Left ventricle myocardium inferior (tissue), 1 donor: ENCODE results near the gene RSAD1. TPM values are rescaled to one million over a fixed set of nuclear protein-coding genes. Genes with fewer than 3 reads are reported as not detected.

Experiments used
- DNase-seq: peaks from one replicate; pipeline ENCODE4 v3.0.0-alpha.2; 2020
- H3K27ac ChIP-seq: fragments of 200-600 bp; replicated peaks from 2 replicates; pipeline ENCODE4 v1.8.0; 2021
- H3K27me3 ChIP-seq: fragments of 200-600 bp; 2 replicates; pipeline ENCODE4 v1.8.0; 2021; ENCODE audit warnings: low read depth
- H3K36me3 ChIP-seq: fragments of 200-600 bp; 2 replicates; pipeline ENCODE4 v1.8.0; 2021
- H3K4me1 ChIP-seq: fragments of 200-600 bp; 2 replicates; pipeline ENCODE4 v1.8.0; 2021
- H3K4me3 ChIP-seq: fragments of 200-600 bp; 2 replicates; pipeline ENCODE4 v1.8.0; 2021; ENCODE audit warnings: mild to moderate bottlenecking, moderate library complexity
- H3K9me3 ChIP-seq: fragments of 200-600 bp; replicated peaks from 2 replicates; pipeline ENCODE4 v1.8.0; 2021
- intact Hi-C: fragments of 100-400 bp; cut with micrococcal nuclease; formaldehyde crosslinking; loops from one replicate; pipeline ENCODE4 v1.11.0; 2022
- total RNA-seq: library from RNA; stranded (reverse); fragmentation: NEBNext Ultra II Directional; extraction: Animal tissue kit (Norgen Biotek cat#: 25700); gene quantifications from one replicate; pipeline ENCODE4 v1.2.1, GENCODE V29; 2021
- TF ChIP-seq, protein P1 (sequence below): fragments of 200-600 bp; IDR thresholded peaks from 2 replicates; pipeline ENCODE4 v1.8.0; 2021; ENCODE audit warnings: antibody characterized with exemption, mild to moderate bottlenecking, borderline replicate concordance
- donor health status: DM: no; HTN: yes; CAD: no; lungs with severe emphysema.

The RSAD1 gene
- total RNA-seq, 1 donor from 2014 or later: 51.7 TPM

DNA sequence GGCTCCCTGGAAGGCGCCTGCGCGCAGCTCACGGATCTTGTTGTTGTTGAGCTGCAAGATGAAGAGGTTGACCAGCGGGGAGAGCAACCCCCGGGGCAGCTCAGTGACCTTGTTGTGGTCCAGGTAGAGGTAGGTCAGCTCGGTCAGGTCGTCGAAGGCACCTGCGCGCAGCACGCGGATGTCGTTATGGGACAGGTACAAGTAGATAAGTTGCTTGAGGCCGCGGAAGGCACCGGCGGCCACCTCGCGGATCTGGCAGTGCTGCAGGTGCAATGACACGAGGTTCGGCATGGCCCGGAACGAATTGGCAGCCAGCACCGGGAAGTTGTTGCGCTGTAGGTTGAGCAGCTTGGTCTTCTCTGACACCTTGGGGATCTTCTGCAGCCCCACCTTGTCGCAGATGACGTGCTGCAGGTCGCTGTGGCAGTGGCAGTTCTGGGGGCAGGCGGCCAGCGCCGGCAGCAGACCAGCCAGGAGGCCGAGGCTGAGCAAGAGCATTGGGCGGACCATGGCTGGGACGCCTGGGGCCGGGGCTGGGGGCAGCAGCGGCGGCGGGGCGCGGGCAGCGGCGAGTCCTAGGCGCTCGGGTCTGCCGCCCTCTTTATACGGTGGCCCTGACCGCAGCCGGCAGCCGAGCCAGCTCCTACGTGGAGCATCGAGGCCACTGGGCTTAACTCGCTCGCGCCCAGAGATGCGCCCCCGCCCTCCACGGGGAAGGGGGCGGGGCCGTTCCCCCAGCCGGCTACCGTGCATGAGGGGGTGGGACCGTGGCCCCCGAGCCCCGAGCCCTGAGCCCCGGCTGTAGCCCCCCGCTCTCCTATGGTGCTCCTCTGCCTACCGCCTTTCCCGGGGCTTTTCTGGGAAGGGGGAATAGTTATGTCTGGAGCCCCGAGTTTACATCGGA, 10.1 kb upstream of the RSAD1 start, which contains the start of gene CHAD:
TSS of gene CHAD (minus strand) at position 577 of the 904 bp plus-strand sequence. CDS start at position 510, 67 bp downstream.
- intact Hi-C loops: no loop called here
- no peaks in the 10 kb centered on the region for H3K9me3 ChIP-seq
- peaks cover 32% of the 10 kb centered on the region for H3K27me3 ChIP-seq
- no peak for DNase-seq
- peak within 1 kb of the TSS; percentile 61 for H3K4me3 ChIP-seq
- TF ChIP-seq, protein P1, sequence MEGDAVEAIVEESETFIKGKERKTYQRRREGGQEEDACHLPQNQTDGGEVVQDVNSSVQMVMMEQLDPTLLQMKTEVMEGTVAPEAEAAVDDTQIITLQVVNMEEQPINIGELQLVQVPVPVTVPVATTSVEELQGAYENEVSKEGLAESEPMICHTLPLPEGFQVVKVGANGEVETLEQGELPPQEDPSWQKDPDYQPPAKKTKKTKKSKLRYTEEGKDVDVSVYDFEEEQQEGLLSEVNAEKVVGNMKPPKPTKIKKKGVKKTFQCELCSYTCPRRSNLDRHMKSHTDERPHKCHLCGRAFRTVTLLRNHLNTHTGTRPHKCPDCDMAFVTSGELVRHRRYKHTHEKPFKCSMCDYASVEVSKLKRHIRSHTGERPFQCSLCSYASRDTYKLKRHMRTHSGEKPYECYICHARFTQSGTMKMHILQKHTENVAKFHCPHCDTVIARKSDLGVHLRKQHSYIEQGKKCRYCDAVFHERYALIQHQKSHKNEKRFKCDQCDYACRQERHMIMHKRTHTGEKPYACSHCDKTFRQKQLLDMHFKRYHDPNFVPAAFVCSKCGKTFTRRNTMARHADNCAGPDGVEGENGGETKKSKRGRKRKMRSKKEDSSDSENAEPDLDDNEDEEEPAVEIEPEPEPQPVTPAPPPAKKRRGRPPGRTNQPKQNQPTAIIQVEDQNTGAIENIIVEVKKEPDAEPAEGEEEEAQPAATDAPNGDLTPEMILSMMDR: no peak
- peaks cover 15% of the 10 kb centered on the region for H3K4me1 ChIP-seq
- no peaks in the 10 kb centered on the region for H3K36me3 ChIP-seq
- no peak within 1 kb of the TSS for H3K27ac ChIP-seq

DNA sequence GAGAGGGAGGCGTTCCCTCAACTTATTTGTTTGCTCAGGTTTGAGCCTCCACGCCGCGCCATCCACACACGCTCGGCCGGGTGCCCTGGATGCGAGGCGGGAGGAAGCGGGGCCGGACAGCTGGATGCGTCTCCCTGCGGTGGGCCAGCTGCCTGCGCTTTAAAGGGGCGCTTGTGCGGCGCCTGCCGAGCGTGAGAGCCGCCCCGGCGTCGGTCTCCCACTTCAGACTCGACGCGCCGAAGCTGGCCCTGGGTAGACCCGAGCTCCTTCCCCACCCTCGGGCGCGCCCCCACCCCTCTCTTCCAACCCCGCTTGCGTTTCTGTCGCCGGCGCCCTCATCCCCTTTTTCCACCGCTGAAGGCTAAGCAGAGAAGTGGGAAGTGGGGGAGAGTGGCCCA, 9.5 kb upstream of the RSAD1 start:
- no peak for DNase-seq
- intact Hi-C loops: no loop called here
- H3K27me3 ChIP-seq: peaks cover 32% of the 10 kb centered on the region
- H3K4me3 ChIP-seq: peak overlapping the region; percentile 61
- no peaks in the 10 kb centered on the region for H3K9me3 ChIP-seq
- TF ChIP-seq, protein P1: no peak
- no peak overlapping the region for H3K27ac ChIP-seq
- H3K36me3 ChIP-seq: peaks cover 3% of the 10 kb centered on the region
- peaks cover 15% of the 10 kb centered on the region for H3K4me1 ChIP-seq

DNA sequence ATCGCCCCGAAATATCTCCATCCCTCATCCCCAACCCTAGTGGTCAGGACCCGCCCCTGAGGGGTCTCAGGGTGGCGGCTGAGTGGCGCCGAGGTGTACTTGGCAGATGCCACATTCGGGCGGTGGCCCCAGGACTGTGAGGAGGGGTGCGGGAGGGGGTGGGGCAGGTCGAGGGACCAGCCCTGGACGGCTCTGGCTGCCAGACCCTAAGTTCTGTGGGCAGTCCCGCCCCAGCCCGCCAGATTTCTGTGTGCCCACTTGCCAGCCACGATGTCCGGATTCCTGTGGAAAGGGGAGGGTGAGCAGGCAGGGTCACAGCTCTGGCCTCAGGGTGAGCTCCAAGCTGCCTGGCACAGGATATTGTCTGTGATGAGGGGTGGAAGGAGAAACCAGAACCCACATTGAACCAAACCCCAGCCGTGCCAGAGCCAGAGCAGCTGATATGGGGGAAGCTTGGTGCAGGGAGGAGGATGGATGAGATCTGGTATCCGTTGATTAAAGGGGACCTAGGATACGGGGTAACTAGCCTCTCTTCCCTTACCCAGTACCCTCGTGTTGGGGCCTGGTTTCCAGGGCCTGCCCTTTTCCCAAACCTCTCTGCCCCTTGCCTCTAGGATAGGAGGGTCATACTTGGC, 8.9 kb upstream of the RSAD1 start:
- no peaks in the 10 kb centered on the region for H3K9me3 ChIP-seq
- no peak for DNase-seq
- no peak overlapping the region for H3K27ac ChIP-seq
- intact Hi-C loops: no loop called here
- H3K4me1 ChIP-seq: peaks cover 19% of the 10 kb centered on the region
- H3K4me3 ChIP-seq: no peak overlapping the region
- peaks cover 3% of the 10 kb centered on the region for H3K36me3 ChIP-seq
- peaks cover 32% of the 10 kb centered on the region for H3K27me3 ChIP-seq
- TF ChIP-seq, protein P1: no peak

DNA sequence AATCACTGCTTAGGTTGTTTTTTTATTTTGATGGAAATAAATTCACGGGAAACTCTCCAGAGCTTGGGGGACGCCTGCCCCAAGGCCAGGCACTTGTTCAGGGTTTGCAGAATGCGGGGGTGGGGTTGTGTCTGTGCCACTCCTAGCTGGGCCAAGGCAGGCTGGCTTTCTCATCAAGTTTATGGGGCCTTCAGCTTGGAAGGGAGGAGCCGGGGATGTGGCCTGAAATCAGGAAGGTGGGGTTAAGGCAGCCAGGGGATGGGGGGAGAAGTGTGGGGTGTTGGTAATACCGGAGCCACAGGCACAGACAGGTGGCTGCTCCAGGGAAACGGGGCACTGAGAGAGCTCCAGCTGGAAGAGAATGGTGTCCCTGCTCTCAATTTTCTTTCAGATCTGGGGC, 8.2 kb upstream of the RSAD1 start:
- no peaks in the 10 kb centered on the region for H3K9me3 ChIP-seq
- no peak overlapping the region for H3K4me3 ChIP-seq
- DNase-seq: no peak
- TF ChIP-seq, protein P1: no peak
- intact Hi-C loops: no loop called here
- H3K27ac ChIP-seq: no peak overlapping the region
- peaks cover 32% of the 10 kb centered on the region for H3K27me3 ChIP-seq
- peaks cover 3% of the 10 kb centered on the region for H3K36me3 ChIP-seq
- H3K4me1 ChIP-seq: peaks cover 19% of the 10 kb centered on the region

DNA sequence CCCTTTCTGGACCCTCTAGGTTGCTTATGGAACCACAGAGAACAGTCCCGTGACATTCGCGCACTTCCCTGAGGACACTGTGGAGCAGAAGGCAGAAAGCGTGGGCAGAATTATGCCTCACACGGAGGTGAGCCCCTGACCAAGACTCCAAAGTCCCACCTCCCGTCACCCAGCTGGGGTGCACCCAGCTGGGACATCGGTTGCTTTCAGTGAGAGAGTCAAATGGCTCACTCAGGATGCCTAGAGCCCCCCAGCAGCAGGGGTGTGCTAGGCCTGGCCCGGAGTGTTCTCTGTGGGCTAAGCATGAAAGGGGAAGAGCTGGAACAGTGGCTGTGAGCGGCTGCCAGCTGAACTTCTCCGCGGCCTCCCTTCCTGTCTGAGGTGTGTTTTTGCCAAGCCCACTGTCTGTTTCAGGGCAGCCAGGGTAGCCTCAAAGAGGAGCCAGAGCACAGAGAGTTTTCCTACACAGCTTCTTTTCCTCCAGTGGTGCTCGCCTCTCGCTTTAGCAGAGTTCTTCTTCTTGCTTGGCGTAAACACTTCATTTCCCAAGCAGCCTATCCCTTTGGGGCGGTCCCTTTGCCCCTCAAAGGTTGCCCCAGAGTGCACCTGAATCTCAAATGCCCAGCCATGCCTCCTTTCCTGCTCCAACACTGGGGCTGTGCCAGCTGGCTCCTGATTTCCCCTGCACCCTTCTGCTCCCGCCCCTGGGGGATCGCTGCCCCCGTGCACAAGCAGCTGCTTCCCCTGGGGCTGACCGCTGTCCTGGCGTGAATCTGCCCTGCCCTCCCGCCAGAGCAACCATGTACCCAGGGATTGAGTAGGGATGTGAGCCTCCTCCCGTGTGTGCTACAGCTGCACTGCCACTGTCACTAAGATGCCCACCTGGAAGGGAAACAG, 7.4 kb upstream of the RSAD1 start:
- Histone ChIP-seq H3K9me3 (no peaks in the 10 kb centered on the region), H3K36me3 (peaks cover 3% of the 10 kb centered on the region), H3K27me3 (peaks cover 32% of the 10 kb centered on the region), H3K4me1 (peaks cover 19% of the 10 kb centered on the region), H3K27ac (no peak overlapping the region), H3K4me3 (no peak overlapping the region)
- TF ChIP-seq, protein P1: no peak
- intact Hi-C loops: no loop called here
- no peak for DNase-seq
